K562 (cell line): ENCODE data around the gene ATP9A. TPM values are rescaled to one million over a fixed set of nuclear protein-coding genes. Genes with fewer than 3 reads are reported as not detected.

Experiments used
- ATAC-seq: fragments of 200-7000 bp; cut with Tn5 transposase; 3 replicates; pipeline ENCODE4 v1.9.1; 2020; ENCODE audit warnings: moderate library complexity
- BruUV-seq: library from RNA; stranded (reverse); fragments of 400-500 nt; replicated peaks from 2 replicates; lab custom pipeline; 2021; lab: Mats Ljungman, UMichigan
- CTCF ChIA-PET: fragments of 300-600 bp; formaldehyde crosslinking; extraction: SDS; loops from one replicate; lab custom pipeline; 2021; ENCODE audit warnings: low intra/inter-chr PET ratio; lab: Yijun Ruan, JAX
- POLR2A ChIA-PET: fragments of 300-600, 350-650 bp; sonication (Branson Sonifier 250); formaldehyde crosslinking; extraction: SDS; loops from one replicate; lab custom pipeline; 2021; ENCODE audit warnings: antibody characterized with exemption, inconsistent platforms; lab: Yijun Ruan, JAX
- DNase-seq, 4 experiments: peaks; one replicate each; pipeline versions ENCODE4 v3.0.0 to v3.0.0-alpha.2; 2011 to 2018; ENCODE audit warnings: low spot score in 3 of 4, mixed read lengths in 3 of 4; ENCODE audit errors: extremely low read depth in 1 of 4
- FAIRE-seq: peaks from 2 replicates; lab custom pipeline; 2011; peaks lifted over from hg19 to GRCh38; lab: Jason Lieb, UNC
- H2AFZ ChIP-seq: 2 replicates; pipeline ENCODE4 v1.6.0; 2011; ENCODE audit warnings: low read depth, low read length, control low read depth, inconsistent platforms
- H3K27ac ChIP-seq: fragments of 200-600 bp; 3 replicates; pipeline ENCODE4 v1.8.0; 2011; ENCODE audit warnings: low read depth, mild to moderate bottlenecking, control low read depth, inconsistent platforms, low read length, moderate library complexity, mixed read lengths; ENCODE audit errors: extremely low read depth
- H3K27me3 ChIP-seq, 2 experiments: fragments of 300-600 bp in 1 of 2; 2 replicates in 1 of 2; 3 replicates in 1 of 2; pipeline versions ENCODE4 v1.6.0 to v1.8.0; 2011; ENCODE audit warnings: inconsistent platforms in 2 of 2, low read length in 2 of 2, mild to moderate bottlenecking in 1 of 2, mixed read lengths in 1 of 2, moderate library complexity in 1 of 2; ENCODE audit not compliant: control insufficient read depth in 2 of 2, insufficient read depth in 2 of 2
- H3K36me3 ChIP-seq: fragments of 300-600 bp; 3 replicates; pipeline ENCODE4 v1.8.0; 2011; ENCODE audit warnings: mild to moderate bottlenecking, low read length, inconsistent platforms; ENCODE audit not compliant: control insufficient read depth, insufficient read depth
- H3K4me1 ChIP-seq, 2 experiments: fragments of 200-600 bp in 1 of 2; replicated peaks in 1 of 2; 2 replicates in 1 of 2; 3 replicates in 1 of 2; pipeline versions ENCODE4 v1.5.1 to v1.8.0; 2011; ENCODE audit warnings: inconsistent platforms in 2 of 2, low read length in 2 of 2, mild to moderate bottlenecking in 1 of 2, mixed read lengths in 1 of 2, moderate library complexity in 1 of 2; ENCODE audit not compliant: control insufficient read depth in 2 of 2, insufficient read depth in 2 of 2
- H3K4me2 ChIP-seq: 2 replicates; pipeline ENCODE4 v1.6.1; 2011; ENCODE audit warnings: low read length, control low read depth, inconsistent platforms, mixed read lengths; ENCODE audit not compliant: insufficient read depth
- H3K4me3 ChIP-seq: fragments of 200-600 bp; sonication (generic), shearing (Covaris generic); 2 replicates; pipeline ENCODE4 v1.5.1; 2016; ENCODE audit warnings: control low read depth, inconsistent platforms
- H3K79me2 ChIP-seq: fragments of 200-600 bp; 3 replicates; pipeline ENCODE4 v1.8.0; 2011; ENCODE audit warnings: low read length, inconsistent platforms; ENCODE audit not compliant: control insufficient read depth, insufficient read depth
- H3K9ac ChIP-seq, 2 experiments: 2 replicates each; pipeline versions ENCODE4 v1.6.0 to v1.6.1; 2011; ENCODE audit warnings: low read depth in 2 of 2, low read length in 2 of 2, control low read depth in 1 of 2, inconsistent platforms in 1 of 2, mild to moderate bottlenecking in 1 of 2, mixed read lengths in 1 of 2; ENCODE audit not compliant: insufficient read depth in 1 of 2
- H3K9me1 ChIP-seq: one replicate; pipeline ENCODE4 v1.6.0; 2011; ENCODE audit warnings: inconsistent platforms, mild to moderate bottlenecking, low read length, moderate library complexity; ENCODE audit not compliant: control insufficient read depth, insufficient read depth
- H3K9me3 ChIP-seq: replicated peaks from 2 replicates; pipeline ENCODE4 v1.5.1; 2011; ENCODE audit warnings: low read depth, low read length, inconsistent platforms; ENCODE audit not compliant: control insufficient read depth, insufficient read depth
- H4K20me1 ChIP-seq: replicated peaks from 2 replicates; pipeline ENCODE4 v1.6.1; 2011; ENCODE audit warnings: low read length, inconsistent platforms, mixed read lengths; ENCODE audit not compliant: control insufficient read depth, insufficient read depth
- ASH1L ChIP-seq: fragments of 450-650 bp; IDR thresholded peaks from 2 replicates; pipeline ENCODE4 v1.6.1; 2018; ENCODE audit warnings: borderline replicate concordance, mild to moderate bottlenecking, low read depth; ENCODE audit not compliant: partially characterized antibody
- BRCA1 ChIP-seq, 2 experiments: fragments of 450-650 bp in 1 of 2; sonication (generic) in 1 of 2; formaldehyde crosslinking in 1 of 2; IDR thresholded peaks; 2 replicates each; pipeline versions ENCODE4 v1.5.0 to v1.6.1; 2017 to 2020; ENCODE audit warnings: mild to moderate bottlenecking in 1 of 2, missing genetic modification reagents in 1 of 2
- E2F3 ChIP-seq: fragments of 250-450 bp; sonication (Bioruptor Pico); IDR thresholded peaks from 2 replicates; pipeline ENCODE4 v1.4.0; 2020; ENCODE audit warnings: mild to moderate bottlenecking
- ETV6 ChIP-seq, 3 experiments: fragments of 150-350 bp in 1 of 3; sonication (generic) in 1 of 3; formaldehyde crosslinking in 1 of 3; IDR thresholded peaks; 2 replicates each; pipeline versions ENCODE4 v1.6.1 to v1.8.0; 2014 to 2022; ENCODE audit warnings: borderline replicate concordance in 2 of 3, low read depth in 2 of 3, antibody characterized with exemption in 1 of 3, low read length in 1 of 3, mild to moderate bottlenecking in 1 of 3, missing genetic modification reagents in 1 of 3
- HDAC6 ChIP-seq: IDR thresholded peaks from 2 replicates; pipeline ENCODE4 v1.6.1; 2012; ENCODE audit warnings: low read depth, mild to moderate bottlenecking, control low read depth, inconsistent platforms, low read length, moderate library complexity
- HMG20A ChIP-seq: fragments of 450-650 bp; formaldehyde crosslinking; conservative IDR thresholded peaks from 2 replicates; pipeline ENCODE4 v1.4.0; 2020; ENCODE audit warnings: mild to moderate bottlenecking, mixed read lengths
- JUNB ChIP-seq: fragments of 450-650 bp; formaldehyde crosslinking; conservative IDR thresholded peaks from 2 replicates; pipeline ENCODE4 v1.4.0; 2020; ENCODE audit warnings: mild to moderate bottlenecking
- RAD51 ChIP-seq: fragments of 450-650 bp; IDR thresholded peaks from 2 replicates; pipeline ENCODE4 v1.7.1; 2016; ENCODE audit warnings: low read depth, mild to moderate bottlenecking, borderline replicate concordance
- RFX1 ChIP-seq: fragments of 450-650 bp; IDR thresholded peaks from 2 replicates; pipeline ENCODE4 v1.6.1; 2016; ENCODE audit warnings: mild to moderate bottlenecking, moderate library complexity
- ZNF780A ChIP-seq: fragments of 250-450 bp; sonication (Bioruptor Pico); IDR thresholded peaks from 2 replicates; pipeline ENCODE4 v1.5.0; 2021; ENCODE audit warnings: mild to moderate bottlenecking
- WGBS: fragments of 100-300 bp; shearing (Covaris generic); methylation state at CpG from one replicate; pipeline ENCODE4 v1.1.6; 2016; ENCODE audit warnings: low coverage, mixed read lengths; ENCODE audit not compliant: insufficient coverage; ENCODE audit errors: missing lambda C conversion rate; 5-methylcytosine and 5-hydroxymethylcytosine counted together
- in situ Hi-C: fragments of 300-500 bp; cut with MboI; formaldehyde crosslinking; loops from 4 replicates; pipeline ENCODE4 v1.15.0; 2018; ENCODE audit warnings: inconsistent platforms, mixed read lengths
- intact Hi-C: fragments of 100-400 bp; cut with micrococcal nuclease; formaldehyde crosslinking; loops from 2 replicates; pipeline ENCODE4 v1.14.2; 2022
- polyA plus RNA-seq, 8 experiments: library from polyadenylated mRNA; depleted of rRNA in 4 of 8; stranded (reverse) in 5 of 8; unstranded in 3 of 8; fragments of >200 nt; fragmentation: Nextera tagmentation in 2 of 8; fragmentation: Illumina TruSeq in 1 of 8; extraction: Ambion mirVana in 2 of 8; extraction: Trizol in 1 of 8; gene quantifications; 2 replicates each; pipeline versions ENCODE4 v1.2.1 to v1.2.3, GENCODE V29; 2011 to 2014; ENCODE audit warnings: inconsistent platforms in 1 of 8, missing spikeins in 1 of 8
- total RNA-seq, 7 experiments: library from RNA; depleted of rRNA in 6 of 7; stranded (reverse); fragments of >200 nt in 6 of 7; fragmentation: Illumina TruSeq in 2 of 7; extraction: Trizol in 2 of 7; gene quantifications; 2 replicates each; pipeline versions ENCODE4 v1.2.1 to v1.2.3, GENCODE V29; 2011 to 2021; ENCODE audit warnings: low replicate concordance in 1 of 7
- TF ChIP-seq, protein P1 (sequence below): sonication (generic); formaldehyde crosslinking; IDR thresholded peaks from 2 replicates; pipeline ENCODE4 v1.8.0; 2023; ENCODE audit warnings: mild to moderate bottlenecking, missing genetic modification reagents
- TF ChIP-seq, protein P2 (sequence below): fragments of 250-450 bp; sonication (Bioruptor Pico); IDR thresholded peaks from 2 replicates; pipeline ENCODE4 v1.4.0; 2020
- TF ChIP-seq, protein P3 (sequence below): fragments of 450-650 bp; formaldehyde crosslinking; IDR thresholded peaks from 2 replicates; pipeline ENCODE4 v1.4.0; 2020; ENCODE audit warnings: mild to moderate bottlenecking, mixed read lengths

Gene ATP9A
- total and polyA plus RNA-seq, 9 of the 15 experiments (the other 6 are each of a cell fraction or from before 2014, with no cell fraction given) = 0.18 to 0.62 (median 0.29) TPM

DNA sequence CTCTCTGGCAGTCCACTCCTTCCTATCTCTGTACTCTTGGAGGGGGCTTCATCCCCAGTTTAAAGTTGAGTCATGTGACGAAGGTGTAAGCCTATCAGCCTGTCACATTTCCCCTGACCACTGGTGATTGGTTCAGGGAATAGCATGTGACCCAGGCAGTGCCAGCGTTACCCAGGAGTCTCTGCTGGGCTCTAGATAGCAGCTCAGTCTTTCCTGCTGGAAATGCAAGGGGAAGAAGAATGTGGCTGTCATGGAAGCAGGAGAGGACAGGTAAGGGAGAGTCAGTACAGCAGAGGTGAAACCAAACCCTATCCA lies 190.1 kb downstream of the ATP9A start:
- POLR2A ChIA-PET = no interaction called here
- FAIRE-seq = no peak
- Histone ChIP-seq H3K4me2 (no peak overlapping the region; the same call in 1 of the 2 replicates), H3K9ac (no peak overlapping the region), H3K36me3 (no peaks in the 10 kb centered on the region), H3K4me1 (no peaks in the 10 kb centered on the region; a peak in 3 of 5 replicates), H2AFZ (peak overlapping the region; percentile 54), H3K27me3 (no peaks in the 10 kb centered on the region), H3K4me3 (no peak overlapping the region), H3K9me1 (no peaks in the 10 kb centered on the region), H3K27ac (no peak overlapping the region), H4K20me1 (no peaks in the 10 kb centered on the region), H3K79me2 (no peaks in the 10 kb centered on the region), H3K9me3 (no peaks in the 10 kb centered on the region; the same call in 1 of the 2 replicates)
- in situ Hi-C loops = no loop called here
- WGBS = 46% methylated on average over 2 of the region's 2 CpGs
- no TSS peak for BruUV-seq
- peak; percentile 68 for ATAC-seq
- peak in 3 of 4 experiments; percentile 35 to 59 (median 54) for DNase-seq
- CTCF ChIA-PET = no interaction called here
- intact Hi-C loops = no loop called here
- TF ChIP-seq, protein P1, sequence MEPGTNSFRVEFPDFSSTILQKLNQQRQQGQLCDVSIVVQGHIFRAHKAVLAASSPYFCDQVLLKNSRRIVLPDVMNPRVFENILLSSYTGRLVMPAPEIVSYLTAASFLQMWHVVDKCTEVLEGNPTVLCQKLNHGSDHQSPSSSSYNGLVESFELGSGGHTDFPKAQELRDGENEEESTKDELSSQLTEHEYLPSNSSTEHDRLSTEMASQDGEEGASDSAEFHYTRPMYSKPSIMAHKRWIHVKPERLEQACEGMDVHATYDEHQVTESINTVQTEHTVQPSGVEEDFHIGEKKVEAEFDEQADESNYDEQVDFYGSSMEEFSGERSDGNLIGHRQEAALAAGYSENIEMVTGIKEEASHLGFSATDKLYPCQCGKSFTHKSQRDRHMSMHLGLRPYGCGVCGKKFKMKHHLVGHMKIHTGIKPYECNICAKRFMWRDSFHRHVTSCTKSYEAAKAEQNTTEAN (CRISPR knock-in tag) = no peak
- TF ChIP-seq HDAC6 = no peak
- no peak for TF ChIP-seq BRCA1 (IDR thresholded peaks at IDR 0.05)
- TF ChIP-seq BRCA1 (CRISPR knock-in tag; IDR thresholded peaks at IDR 0.05) = no peak
- no peak for TF ChIP-seq ETV6 (IDR thresholded peaks at IDR 0.05; ENCODE audit: borderline replicate concordance in 1 of 2, low read depth in 2 of 2, low read length in 1 of 2)
- TF ChIP-seq ETV6 (CRISPR knock-in tag; IDR thresholded peaks at IDR 0.05; ENCODE audit: borderline replicate concordance) = no peak
- TF ChIP-seq, protein P2, sequence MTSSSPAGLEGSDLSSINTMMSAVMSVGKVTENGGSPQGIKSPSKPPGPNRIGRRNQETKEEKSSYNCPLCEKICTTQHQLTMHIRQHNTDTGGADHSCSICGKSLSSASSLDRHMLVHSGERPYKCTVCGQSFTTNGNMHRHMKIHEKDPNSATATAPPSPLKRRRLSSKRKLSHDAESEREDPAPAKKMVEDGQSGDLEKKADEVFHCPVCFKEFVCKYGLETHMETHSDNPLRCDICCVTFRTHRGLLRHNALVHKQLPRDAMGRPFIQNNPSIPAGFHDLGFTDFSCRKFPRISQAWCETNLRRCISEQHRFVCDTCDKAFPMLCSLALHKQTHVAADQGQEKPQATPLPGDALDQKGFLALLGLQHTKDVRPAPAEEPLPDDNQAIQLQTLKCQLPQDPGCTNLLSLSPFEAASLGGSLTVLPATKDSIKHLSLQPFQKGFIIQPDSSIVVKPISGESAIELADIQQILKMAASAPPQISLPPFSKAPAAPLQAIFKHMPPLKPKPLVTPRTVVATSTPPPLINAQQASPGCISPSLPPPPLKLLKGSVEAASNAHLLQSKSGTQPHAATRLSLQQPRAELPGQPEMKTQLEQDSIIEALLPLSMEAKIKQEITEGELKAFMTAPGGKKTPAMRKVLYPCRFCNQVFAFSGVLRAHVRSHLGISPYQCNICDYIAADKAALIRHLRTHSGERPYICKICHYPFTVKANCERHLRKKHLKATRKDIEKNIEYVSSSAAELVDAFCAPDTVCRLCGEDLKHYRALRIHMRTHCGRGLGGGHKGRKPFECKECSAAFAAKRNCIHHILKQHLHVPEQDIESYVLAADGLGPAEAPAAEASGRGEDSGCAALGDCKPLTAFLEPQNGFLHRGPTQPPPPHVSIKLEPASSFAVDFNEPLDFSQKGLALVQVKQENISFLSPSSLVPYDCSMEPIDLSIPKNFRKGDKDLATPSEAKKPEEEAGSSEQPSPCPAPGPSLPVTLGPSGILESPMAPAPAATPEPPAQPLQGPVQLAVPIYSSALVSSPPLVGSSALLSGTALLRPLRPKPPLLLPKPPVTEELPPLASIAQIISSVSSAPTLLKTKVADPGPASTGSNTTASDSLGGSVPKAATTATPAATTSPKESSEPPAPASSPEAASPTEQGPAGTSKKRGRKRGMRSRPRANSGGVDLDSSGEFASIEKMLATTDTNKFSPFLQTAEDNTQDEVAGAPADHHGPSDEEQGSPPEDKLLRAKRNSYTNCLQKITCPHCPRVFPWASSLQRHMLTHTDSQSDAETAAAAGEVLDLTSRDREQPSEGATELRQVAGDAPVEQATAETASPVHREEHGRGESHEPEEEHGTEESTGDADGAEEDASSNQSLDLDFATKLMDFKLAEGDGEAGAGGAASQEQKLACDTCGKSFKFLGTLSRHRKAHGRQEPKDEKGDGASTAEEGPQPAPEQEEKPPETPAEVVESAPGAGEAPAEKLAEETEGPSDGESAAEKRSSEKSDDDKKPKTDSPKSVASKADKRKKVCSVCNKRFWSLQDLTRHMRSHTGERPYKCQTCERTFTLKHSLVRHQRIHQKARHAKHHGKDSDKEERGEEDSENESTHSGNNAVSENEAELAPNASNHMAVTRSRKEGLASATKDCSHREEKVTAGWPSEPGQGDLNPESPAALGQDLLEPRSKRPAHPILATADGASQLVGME = no peak
- TF ChIP-seq JUNB (CRISPR knock-in tag) = no peak
- no peak for TF ChIP-seq E2F3
- TF ChIP-seq RAD51 = peak; percentile 85
- no peak for TF ChIP-seq ASH1L
- TF ChIP-seq RFX1 = 0 out of 2 replicates have a peak, but pooled peaks have one; percentile 6
- TF ChIP-seq, protein P3, sequence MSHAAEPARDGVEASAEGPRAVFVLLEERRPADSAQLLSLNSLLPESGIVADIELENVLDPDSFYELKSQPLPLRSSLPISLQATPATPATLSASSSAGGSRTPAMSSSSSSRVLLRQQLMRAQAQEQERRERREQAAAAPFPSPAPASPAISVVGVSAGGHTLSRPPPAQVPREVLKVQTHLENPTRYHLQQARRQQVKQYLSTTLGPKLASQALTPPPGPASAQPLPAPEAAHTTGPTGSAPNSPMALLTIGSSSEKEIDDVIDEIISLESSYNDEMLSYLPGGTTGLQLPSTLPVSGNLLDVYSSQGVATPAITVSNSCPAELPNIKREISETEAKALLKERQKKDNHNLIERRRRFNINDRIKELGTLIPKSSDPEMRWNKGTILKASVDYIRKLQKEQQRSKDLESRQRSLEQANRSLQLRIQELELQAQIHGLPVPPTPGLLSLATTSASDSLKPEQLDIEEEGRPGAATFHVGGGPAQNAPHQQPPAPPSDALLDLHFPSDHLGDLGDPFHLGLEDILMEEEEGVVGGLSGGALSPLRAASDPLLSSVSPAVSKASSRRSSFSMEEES (CRISPR knock-in tag) = peak; percentile 44; the same call in 1 of the 2 replicates
- no peak for TF ChIP-seq ZNF780A (CRISPR knock-in tag)
- TF ChIP-seq HMG20A = no peak
